22Rv1 (cell line): ENCODE results near the gene SIGLEC14.
A peak's percentile ranks its signal among the peaks of the same experiment; 100 is the strongest.
"Not testable (repeated sequence)": the region's sequence is repeated elsewhere in the genome, so short reads cannot be mapped to it uniquely, and the experiment has no call there.

Source experiments
- H3K27ac ChIP-seq: fragments of 450-650 bp; 2 replicates; pipeline ENCODE4 v1.5.1; 2017
- CTCF ChIP-seq: fragments of 450-650 bp; IDR thresholded peaks from 2 replicates; pipeline ENCODE4 v1.5.1; 2017; ENCODE audit warnings: mild to moderate bottlenecking
- ZFX ChIP-seq: fragments of 450-650 bp; IDR thresholded peaks from 2 replicates; pipeline ENCODE4 v1.6.1; 2017; ENCODE audit warnings: antibody characterized with exemption, borderline replicate concordance

SIGLEC14 gene

GRCh38 chr19:51647318-51647717, 693 bp upstream of the SIGLEC14 start:
- TF ChIP-seq ZFX, result no peak
- TF ChIP-seq CTCF, result no peak
- no peak overlapping the region for H3K27ac ChIP-seq

- TF ChIP-seq ZFX (no peak), CTCF (no peak)
- H3K27ac ChIP-seq, result no peak overlapping the region
Observed at GRCh38 chr19:51644636-51645271, 1.9 kb downstream of the SIGLEC14 start.

- TF ChIP-seq CTCF, result no peak
- no peak for TF ChIP-seq ZFX
- H3K27ac ChIP-seq, result no peak overlapping the region
Observed at GRCh38 chr19:51641648-51642047, 5.0 kb downstream of the SIGLEC14 start.

GRCh38 chr19:51640386-51640785, 6.2 kb downstream of the SIGLEC14 start:
- no peak overlapping the region for H3K27ac ChIP-seq
- TF ChIP-seq CTCF, result no peak
- TF ChIP-seq ZFX, result no peak

- H3K27ac ChIP-seq, result no peak overlapping the region
- TF ChIP-seq CTCF, result no peak
- no peak for TF ChIP-seq ZFX
Observed at GRCh38 chr19:51639916-51640315, 6.7 kb downstream of the SIGLEC14 start.

GRCh38 chr19:51637362-51637978, 9.2 kb downstream of the SIGLEC14 start:
- H3K27ac ChIP-seq, result no peak overlapping the region
- TF ChIP-seq ZFX, result no peak
- TF ChIP-seq CTCF, result peak; percentile 74

- TF ChIP-seq ZFX (no peak), CTCF (no peak)
- H3K27ac ChIP-seq, result no peak overlapping the region
Observed at GRCh38 chr19:51632126-51632525, 14.5 kb downstream of the SIGLEC14 start.

- not testable (repeated sequence) for H3K27ac ChIP-seq
Observed at GRCh38 chr19:51630315-51630714, 16.3 kb downstream of the SIGLEC14 start, which contains the start of gene SIGLEC5. TSS of gene SIGLEC5 (minus strand) at chr19:51630401. CDS start at chr19:51630335, 66 bp downstream.
